GM18505 (cell line): Measurements from ENCODE around the gene SLC22A12.

Experiments used
- ATAC-seq: cut with Tn5 transposase; IDR thresholded peaks from one replicate; pipeline ENCODE4 v1.9.1; 2021; ENCODE audit not compliant: unreplicated experiment
- POLR2A ChIP-seq: IDR thresholded peaks from 4 replicates; pipeline ENCODE4 v1.6.1; 2011; ENCODE audit warnings: borderline replicate concordance; ENCODE audit not compliant: insufficient read depth, insufficient read length; ENCODE audit errors: extremely low read depth

SLC22A12 gene

DNA sequence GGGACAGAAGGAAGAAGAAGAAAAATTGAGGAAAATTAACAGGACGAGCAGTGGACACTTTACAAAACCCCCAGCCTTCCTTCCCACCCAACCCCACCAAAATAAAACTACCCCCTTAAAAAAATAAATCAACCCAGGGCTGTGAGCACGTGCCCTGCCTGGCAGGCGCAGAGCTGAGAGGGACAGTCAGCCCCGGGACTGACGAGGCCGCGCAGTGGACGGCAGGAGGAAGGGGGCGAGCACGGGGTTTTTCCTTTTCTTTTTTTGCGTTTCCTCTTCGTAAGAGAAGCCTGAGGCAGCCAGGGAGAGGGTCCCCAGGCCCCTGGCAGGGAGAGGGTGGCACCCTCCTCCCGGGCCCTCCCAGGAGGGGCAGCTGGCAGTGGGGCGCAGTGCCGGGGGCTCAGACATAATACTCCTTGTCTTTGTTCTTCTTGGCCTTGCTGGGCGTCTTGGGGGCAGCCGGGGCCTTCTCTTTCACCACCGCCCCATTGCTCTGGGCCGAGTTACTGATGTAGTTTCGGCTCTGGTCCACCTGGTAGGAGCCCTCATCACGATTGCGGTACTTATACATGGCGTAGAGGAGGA is 15.9 kb downstream of the SLC22A12 start:
- TF ChIP-seq POLR2A, result no peak

DNA sequence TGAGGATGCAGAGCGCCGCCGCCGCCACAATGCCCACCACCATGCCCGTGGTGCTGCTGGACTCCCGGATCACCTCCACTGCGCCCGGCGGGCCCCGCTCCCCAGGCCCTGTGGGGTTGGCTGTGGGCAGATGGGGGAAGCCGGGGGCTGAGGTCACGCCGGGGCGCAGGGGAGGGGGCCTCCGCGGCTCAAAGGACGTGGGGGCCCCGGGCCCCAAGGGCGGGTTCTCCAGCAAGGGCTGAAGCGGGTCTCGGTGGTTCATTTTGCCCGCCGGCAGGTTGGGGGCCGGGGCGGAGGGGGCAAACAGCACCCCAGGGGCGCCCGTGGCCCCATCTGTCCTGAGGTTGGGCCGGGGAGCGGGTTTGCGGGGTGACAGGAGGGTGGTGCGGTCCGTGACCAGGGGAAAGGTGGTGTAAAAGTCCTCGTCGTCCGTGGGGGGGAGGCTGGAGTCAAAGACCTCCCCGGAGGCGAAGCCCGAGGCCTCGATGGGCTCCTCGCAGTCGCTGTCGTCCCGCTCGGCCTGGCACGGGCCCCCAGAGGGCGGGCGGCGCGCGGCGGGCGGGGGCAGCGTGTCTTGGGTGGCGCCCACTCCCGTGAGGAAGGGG is 16.5 kb downstream of the SLC22A12 start:
- no peak for ATAC-seq
- no peak for TF ChIP-seq POLR2A

More for the DNA sequence above, 15.9 kb downstream of the SLC22A12 start:
- ATAC-seq, result no peak

DNA sequence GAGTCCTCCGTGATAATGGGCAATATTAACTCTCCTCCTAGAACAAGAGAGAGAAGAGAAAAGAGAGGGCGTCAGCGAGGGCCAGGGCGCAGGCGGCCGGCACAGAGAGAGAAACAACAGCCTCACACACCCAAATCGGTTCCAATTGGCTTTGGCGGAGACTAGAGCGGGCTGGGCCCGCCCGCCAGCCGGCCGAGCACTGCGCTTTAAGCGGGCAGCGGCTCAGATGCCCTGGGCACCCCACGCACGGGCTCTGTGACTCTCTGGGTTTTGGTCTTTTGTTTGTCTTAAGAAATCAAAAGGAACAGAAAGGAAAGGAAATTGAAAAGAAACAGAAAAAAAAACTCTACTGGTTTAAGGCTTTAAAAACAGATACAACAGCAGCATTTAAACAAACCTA is 17.0 kb downstream of the SLC22A12 start:
- ATAC-seq, result no peak
- no peak for TF ChIP-seq POLR2A

DNA sequence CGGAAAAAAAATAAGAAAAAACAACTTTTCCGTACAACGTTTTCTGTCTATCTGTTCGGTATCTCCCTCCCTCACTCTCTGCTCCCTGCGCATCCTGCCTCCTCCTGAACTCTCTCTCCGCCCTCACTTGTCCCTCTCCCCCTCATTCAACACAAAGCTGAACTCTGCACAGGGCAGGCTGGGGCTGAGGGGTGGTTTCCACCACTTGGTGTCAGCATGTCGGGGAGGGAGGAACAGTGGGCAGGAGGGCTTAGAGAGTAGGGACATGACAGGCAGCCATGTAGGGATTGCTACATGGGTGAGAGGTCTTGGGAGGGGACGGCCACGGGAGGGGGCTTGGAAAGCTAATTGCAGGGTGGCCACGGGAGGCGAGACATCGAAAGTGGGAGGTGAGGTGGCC is 17.6 kb downstream of the SLC22A12 start:
- ATAC-seq, result no peak

DNA sequence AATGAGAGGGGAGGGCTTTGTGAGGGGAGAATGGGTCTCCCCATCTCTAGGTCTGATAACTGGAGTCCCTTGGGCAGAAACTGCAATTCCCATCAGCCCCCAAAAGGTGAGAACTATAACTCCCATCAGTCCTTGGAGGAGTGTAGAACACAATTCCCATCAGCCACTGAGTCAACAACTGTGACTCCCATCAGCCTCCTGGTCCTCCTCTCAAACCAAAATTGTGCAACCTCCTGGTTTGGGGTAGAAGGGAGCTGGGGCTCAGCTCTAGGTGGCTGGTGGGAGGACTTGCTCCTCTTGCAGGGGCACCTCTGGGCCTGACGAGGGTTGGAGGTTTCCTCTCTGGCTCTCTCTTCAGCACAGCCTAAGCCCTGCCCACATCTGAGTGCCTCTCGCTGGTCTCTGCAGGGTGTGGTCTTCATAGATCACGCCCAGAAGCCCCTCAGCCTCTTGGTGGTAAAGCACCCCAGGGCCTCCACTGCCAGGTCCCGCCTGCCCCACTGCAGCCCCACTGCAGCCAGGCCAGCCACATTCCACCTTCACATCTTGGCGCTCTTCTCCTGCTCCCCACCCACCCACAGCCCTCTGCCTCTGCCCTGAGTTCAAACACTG is 18.5 kb downstream of the SLC22A12 start:
- TF ChIP-seq POLR2A, result no peak
- no peak for ATAC-seq

More for the DNA sequence above, 17.6 kb downstream of the SLC22A12 start:
- no peak for TF ChIP-seq POLR2A

DNA sequence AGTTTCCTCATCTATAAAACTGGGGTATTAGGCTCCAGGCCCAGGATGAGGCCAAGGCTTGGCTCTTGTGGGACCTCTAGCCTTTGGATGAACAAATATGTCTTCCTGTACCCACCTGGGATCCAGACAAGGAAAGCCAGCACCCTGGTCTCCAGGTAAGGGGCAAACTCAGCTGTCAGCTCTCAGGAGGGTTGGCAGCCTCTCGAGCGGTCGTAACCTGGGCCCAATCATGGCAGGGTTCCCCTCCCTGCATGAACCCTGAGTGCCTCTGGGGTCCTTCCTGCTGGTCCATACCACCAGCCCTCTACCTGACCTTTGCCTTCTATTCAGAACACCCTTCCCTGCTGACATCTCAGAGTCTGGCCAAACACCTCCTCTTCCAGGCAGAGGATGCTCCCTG is 19.6 kb downstream of the SLC22A12 start:
- TF ChIP-seq POLR2A, result no peak
- ATAC-seq, result no peak

DNA sequence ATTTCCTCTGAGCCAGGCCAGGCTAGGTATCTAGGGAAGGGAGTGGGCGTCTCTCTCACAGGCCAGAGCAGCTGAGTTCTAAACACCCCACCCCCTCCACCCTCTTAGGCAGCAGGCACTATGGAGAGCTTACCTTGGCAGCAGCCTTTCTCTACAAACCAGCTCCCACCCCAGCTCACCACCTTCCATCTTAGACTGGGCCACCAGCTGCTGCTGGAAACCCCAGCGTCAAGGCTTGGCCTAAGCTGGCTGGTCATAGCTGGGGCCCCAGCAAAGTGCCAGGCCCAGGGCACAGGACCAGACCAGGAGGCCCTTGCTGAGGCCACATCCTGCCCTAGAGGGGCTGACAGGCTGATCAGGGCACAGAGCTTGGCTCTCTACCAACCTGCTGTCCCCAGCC is 20.2 kb downstream of the SLC22A12 start:
- ATAC-seq, result no peak
- TF ChIP-seq POLR2A, result no peak

DNA sequence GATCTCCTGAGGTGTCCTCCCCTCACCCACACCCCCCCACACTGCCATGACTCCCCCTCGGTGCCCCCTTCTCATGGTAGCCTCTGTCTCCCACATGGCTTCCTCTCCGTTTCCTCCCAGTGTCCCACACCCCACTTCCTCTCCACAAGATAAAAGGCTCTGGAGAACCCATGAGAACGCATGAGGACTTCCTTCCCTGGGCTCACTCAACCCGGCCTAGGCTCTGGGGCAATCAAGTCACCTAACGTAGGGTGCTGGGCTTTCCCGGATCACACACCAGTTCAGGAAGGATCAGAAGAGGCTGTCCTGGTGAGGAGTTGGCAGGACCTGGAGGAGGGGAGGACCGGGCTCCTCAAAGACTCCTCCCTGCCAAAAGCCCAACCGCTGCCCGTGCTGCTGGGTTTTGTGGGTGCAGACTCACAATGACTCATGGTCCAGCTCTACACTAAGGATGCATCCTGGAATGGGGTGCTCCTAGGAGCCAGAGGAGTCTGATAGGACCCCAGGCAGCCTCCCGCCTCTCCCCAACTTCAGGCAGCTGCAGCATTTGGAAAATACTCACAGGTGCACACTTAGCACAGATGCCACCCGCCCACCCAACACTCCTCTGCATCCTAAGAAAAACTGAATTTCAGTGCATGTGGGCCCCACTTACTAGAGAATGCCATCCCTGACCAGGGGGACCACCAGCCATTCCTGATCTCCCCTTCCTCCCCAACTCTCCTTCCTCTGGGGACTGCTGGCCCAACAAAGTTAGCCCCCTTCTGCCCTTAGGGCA is 21.0 kb downstream of the SLC22A12 start:
- ATAC-seq, result no peak

DNA sequence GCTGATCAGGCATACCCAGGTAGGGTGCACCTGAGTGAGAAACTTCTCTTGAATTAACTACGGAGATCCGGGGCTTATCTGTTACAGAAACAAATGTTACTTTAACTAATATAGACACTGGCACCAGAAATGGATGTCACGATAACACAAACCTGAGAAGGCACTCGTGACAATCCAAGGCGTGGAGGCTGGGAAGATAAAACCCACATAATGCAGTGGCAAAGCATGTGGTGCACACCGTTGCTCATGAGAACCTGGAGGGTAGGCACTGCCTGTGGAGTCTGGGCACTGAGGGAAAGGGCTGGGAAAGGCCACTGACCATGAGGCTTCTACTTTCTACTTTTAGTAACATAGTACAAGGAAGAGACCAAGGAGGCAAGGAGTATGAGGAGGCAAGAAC is 22.6 kb downstream of the SLC22A12 start:
- no peak for TF ChIP-seq POLR2A
- no peak for ATAC-seq

More for the DNA sequence above, 21.0 kb downstream of the SLC22A12 start:
- TF ChIP-seq POLR2A, result no peak

DNA sequence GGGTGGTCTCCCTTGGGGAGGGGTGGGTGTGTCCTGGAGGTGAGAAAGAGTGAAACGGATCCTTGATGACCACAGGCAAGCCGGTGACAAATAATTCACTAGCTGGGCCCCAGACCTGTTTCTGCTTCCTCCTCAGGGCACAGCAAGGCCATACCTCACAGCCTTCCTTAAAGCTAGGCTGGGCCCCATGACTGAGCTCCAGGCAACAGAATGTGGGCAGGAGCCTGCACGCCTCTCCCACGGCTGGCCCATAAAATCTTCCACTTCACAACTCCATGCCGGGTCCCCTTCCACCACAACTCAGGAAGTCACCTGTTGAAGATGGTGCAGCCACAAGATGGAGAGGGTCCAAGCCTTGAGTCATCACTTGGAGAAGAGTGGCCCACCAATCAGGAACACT is 23.9 kb downstream of the SLC22A12 start:
- TF ChIP-seq POLR2A, result no peak
- ATAC-seq, result no peak

DNA sequence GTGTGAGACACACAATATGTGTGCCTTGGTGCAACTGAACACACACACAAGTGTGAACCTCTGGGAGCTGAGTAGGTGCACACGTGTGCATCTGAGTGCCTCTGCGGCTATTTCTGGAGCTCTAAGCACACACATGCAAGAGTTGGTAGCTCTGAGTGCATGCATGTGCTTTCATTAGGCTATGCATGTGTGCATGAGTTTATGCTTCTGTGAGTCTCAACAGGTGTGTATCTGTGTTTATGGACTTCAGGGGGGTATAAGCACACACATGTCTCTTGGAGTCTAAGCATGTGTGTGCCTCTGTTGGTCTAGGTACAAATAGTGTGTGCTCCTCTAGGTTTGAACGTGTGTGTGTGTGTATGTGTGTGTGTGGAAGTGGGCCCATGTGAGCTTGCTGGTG is 25.8 kb downstream of the SLC22A12 start:
- no peak for TF ChIP-seq POLR2A
- no peak for ATAC-seq

DNA sequence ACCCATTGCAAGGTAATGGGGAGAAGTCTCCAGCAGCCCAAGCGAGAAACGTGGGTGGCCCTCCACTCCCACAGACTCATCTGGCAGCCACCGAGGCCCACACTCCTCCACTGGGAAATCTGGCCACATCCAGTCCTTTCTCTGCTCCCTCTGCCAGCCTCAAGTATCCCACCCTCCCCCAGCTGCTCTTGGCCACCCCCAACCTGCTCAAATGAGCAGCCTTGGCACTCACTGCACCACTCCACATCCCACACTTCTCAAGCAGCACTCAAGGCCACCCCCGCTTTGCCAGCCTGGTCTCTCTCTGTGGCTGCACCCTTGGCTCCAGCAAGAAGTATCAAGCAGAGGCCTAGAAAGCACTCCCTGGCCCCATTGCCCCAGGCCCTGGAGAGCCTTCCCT is 28.2 kb downstream of the SLC22A12 start:
- no peak for ATAC-seq
- TF ChIP-seq POLR2A, result no peak

DNA sequence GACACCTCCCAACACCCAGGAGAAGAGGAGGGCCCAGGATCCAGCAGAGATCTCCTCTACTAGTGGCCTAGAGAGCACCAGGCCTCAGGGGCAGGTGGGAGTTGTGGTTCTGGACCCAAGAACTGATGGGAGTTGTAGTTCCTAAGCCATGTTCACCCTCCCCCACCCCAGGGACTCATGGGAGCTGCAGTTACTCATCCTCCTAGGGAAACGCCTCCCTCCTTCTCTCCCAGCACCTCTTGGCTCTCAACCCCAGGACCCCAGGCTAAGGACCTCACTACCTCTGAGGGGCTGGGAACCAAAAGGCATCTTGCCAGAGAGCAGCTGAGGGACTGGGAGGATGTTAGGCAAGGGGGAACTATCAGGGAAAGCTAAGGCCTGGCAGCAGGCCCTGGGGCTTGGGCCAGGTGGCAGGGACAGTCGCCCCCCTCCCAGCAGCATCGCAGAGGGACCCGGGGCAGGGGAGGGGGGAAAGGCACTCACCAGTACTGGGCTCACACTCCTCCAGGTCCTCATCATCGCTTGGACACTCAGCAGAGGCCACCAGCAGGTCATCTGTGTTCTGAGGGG is 28.9 kb downstream of the SLC22A12 start:
- no peak for TF ChIP-seq POLR2A
- ATAC-seq, result no peak

DNA sequence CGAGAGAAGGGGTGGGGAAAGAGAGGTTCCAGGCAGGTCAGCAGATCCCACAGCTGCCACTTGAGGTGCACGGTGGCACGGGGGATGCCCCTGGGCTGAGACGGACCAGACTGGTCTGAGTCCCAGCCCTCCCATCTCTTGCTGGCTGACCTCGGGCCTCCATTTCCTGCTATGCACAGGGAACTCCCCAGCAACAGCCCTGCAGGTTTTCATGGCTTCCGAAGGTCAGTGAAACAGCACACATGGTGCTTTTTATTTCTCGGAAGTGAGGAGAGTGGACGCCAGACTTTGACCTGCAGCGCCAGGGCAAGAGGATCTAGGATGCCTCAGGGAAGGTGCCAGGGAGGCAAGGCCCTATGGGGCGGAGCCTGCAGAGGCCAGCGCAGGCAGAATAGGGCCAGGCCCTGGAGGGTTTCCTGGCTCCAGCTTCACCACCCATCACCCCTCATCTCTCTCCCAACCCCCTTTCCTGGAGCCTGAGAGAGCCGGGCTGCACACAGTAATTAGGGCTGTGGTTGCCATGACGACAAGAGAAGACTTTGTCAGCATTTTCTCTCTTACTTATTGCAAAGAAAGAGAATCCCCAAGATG is 29.5 kb downstream of the SLC22A12 start:
- TF ChIP-seq POLR2A, result no peak
- ATAC-seq, result no peak
